B cell (primary cell): ENCODE measurements around the gene PRR4. TPM values are rescaled to one million over a fixed set of nuclear protein-coding genes. Genes with fewer than 3 reads are reported as not detected.

ENCODE experiments used
- ATAC-seq: fragments of 200-7000 bp; cut with Tn5 transposase; one replicate; pipeline ENCODE4 v1.10.0; 2021; ENCODE audit warnings: low read depth, mild to moderate bottlenecking, moderate number of reproducible peaks, moderate library complexity
- CTCF ChIA-PET: fragments of 350-600 bp; sonication (Branson Sonifier 250); formaldehyde crosslinking; loops from one replicate; lab custom pipeline; 2021; ENCODE audit warnings: antibody characterized with exemption, inconsistent platforms; lab: Charles Lee
- POLR2A ChIA-PET: fragments of 350-600 bp; sonication (Branson Sonifier 250); formaldehyde crosslinking; loops from one replicate; lab custom pipeline; 2021; ENCODE audit warnings: antibody characterized with exemption; lab: Charles Lee
- DNase-seq: peaks from one replicate; pipeline ENCODE4 v3.0.0; 2013
- H2AFZ ChIP-seq: 2 replicates; pipeline ENCODE4 v1.6.1; 2012; ENCODE audit warnings: mild to moderate bottlenecking, low read depth, low read length; ENCODE audit not compliant: insufficient read depth, poor library complexity, severe bottlenecking
- H3K27ac ChIP-seq, 2 donors: 1 replicate in 1 of 2; 2 replicates in 1 of 2; pipeline ENCODE4 v1.5.1; 2012 to 2013; ENCODE audit warnings: low read length in 2 of 2, mild to moderate bottlenecking in 2 of 2, moderate library complexity in 1 of 2
- H3K27me3 ChIP-seq, 4 experiments: fragments of 200-600 bp in 1 of 4; sonication (generic) in 1 of 4; replicated peaks in 1 of 4; 1 replicate in 2 of 4; 2 replicates in 2 of 4; pipeline versions ENCODE4 v1.6.1 to v1.7.0; 2013 to 2016; ENCODE audit warnings: low read length in 3 of 4, mild to moderate bottlenecking in 2 of 4, mixed read lengths in 1 of 4, moderate library complexity in 1 of 4; ENCODE audit not compliant: insufficient read depth in 4 of 4, control insufficient read depth in 3 of 4; ENCODE audit errors: control extremely low read depth in 1 of 4
- H3K36me3 ChIP-seq, 2 experiments: replicated peaks in 1 of 2; 1 replicate in 1 of 2; 2 replicates in 1 of 2; pipeline versions ENCODE4 v1.6.1 to v1.7.1; 2013; ENCODE audit warnings: low read length in 1 of 2; ENCODE audit not compliant: insufficient read depth in 2 of 2, control insufficient read depth in 1 of 2; ENCODE audit errors: control extremely low read depth in 1 of 2, extremely low read depth in 1 of 2
- H3K4me1 ChIP-seq, 2 donors: fragments of 200-600 bp in 1 of 2; sonication (generic) in 1 of 2; 1 replicate in 1 of 2; 2 replicates in 1 of 2; pipeline versions ENCODE4 v1.5.1 to v1.6.1; 2013 to 2017; ENCODE audit warnings: low read length in 2 of 2; ENCODE audit not compliant: control insufficient read depth in 2 of 2, insufficient read depth in 2 of 2
- H3K4me2 ChIP-seq: replicated peaks from 2 replicates; pipeline ENCODE3; 2012; ENCODE audit warnings: mild to moderate bottlenecking, low read depth, low read length; ENCODE audit not compliant: poor library complexity, severe bottlenecking
- H3K4me3 ChIP-seq, 5 experiments: fragments of 200-600 bp in 1 of 5; sonication (generic) in 1 of 5; 1 replicate in 3 of 5; 2 replicates in 2 of 5; pipeline versions ENCODE4 v1.5.1 to v1.7.0; 2011 to 2016; ENCODE audit warnings: low read length in 4 of 5, mild to moderate bottlenecking in 4 of 5, low read depth in 2 of 5, control low read depth in 1 of 5, moderate library complexity in 1 of 5; ENCODE audit not compliant: insufficient read depth in 1 of 5; ENCODE audit errors: control extremely low read depth in 1 of 5, extremely low read depth in 1 of 5
- H3K79me2 ChIP-seq: fragments of 200-600 bp; sonication (generic); one replicate; pipeline ENCODE4 v1.6.0; 2016; ENCODE audit warnings: low read length; ENCODE audit not compliant: control insufficient read depth, insufficient read depth
- H3K9ac ChIP-seq: fragments of 200-600 bp; sonication (generic); 2 replicates; pipeline ENCODE4 v1.6.1; 2017; ENCODE audit warnings: mild to moderate bottlenecking, low read length, moderate library complexity
- H3K9me3 ChIP-seq, 3 donors: one replicate each; pipeline versions ENCODE4 v1.6.1 to v1.7.1; 2013; ENCODE audit warnings: low read length in 2 of 3; ENCODE audit not compliant: control insufficient read depth in 2 of 3, insufficient read depth in 1 of 3; ENCODE audit errors: control extremely low read depth in 1 of 3
- H4K20me1 ChIP-seq: 2 replicates; pipeline ENCODE4 v1.6.0; 2012; ENCODE audit warnings: mild to moderate bottlenecking, low read length; ENCODE audit not compliant: insufficient read depth, control insufficient read depth, poor library complexity, severe bottlenecking
- H3K27ac Mint-ChIP-seq: one replicate; pipeline ENCODE4 v1.8.0; 2021; ENCODE audit warnings: mixed read lengths
- H3K27me3 Mint-ChIP-seq: one replicate; pipeline ENCODE4 v1.8.0; 2021; ENCODE audit warnings: mixed read lengths
- H3K4me1 Mint-ChIP-seq: one replicate; pipeline ENCODE4 v1.8.0; 2021; ENCODE audit warnings: mixed read lengths
- H3K4me3 Mint-ChIP-seq: one replicate; pipeline ENCODE4 v1.8.0; 2021; ENCODE audit warnings: mixed read lengths
- H3K9me3 Mint-ChIP-seq: one replicate; pipeline ENCODE4 v1.8.0; 2022; ENCODE audit warnings: mixed read lengths; ENCODE audit not compliant: insufficient read depth
- CTCF ChIP-seq: fragments of 200-600 bp; IDR thresholded peaks from one replicate; pipeline ENCODE4 v1.8.0; 2022; ENCODE audit warnings: antibody characterized with exemption, mild to moderate bottlenecking
- EZH2 ChIP-seq: IDR thresholded peaks from 2 replicates; pipeline ENCODE4 v1.6.1; 2012; ENCODE audit warnings: borderline replicate concordance, low read depth, mild to moderate bottlenecking, moderate library complexity, low read length; ENCODE audit not compliant: insufficient read depth, poor library complexity, severe bottlenecking
- WGBS: methylation state at CpG from one replicate; pipeline ENCODE4 v1.1.5; 2013; ENCODE audit warnings: missing lambda C conversion rate; ENCODE audit not compliant: insufficient coverage; 5-methylcytosine and 5-hydroxymethylcytosine counted together
- intact Hi-C: fragments of 100-400 bp; cut with micrococcal nuclease; formaldehyde crosslinking; loops from one replicate; pipeline ENCODE4 v1.10.0; 2022
- polyA plus RNA-seq: library from polyadenylated mRNA; depleted of rRNA; stranded (reverse); fragments of >200 nt; gene quantifications from 2 replicates; pipeline ENCODE4 v1.2.3, GENCODE V29; 2012
- total RNA-seq, 2 donors: library from RNA; stranded (reverse); fragments of 120-200 nt in 1 of 2; gene quantifications; 1 replicate in 1 of 2; 2 replicates in 1 of 2; pipeline versions ENCODE4 v1.2.3 to v1.2.4, GENCODE V29; 2013 to 2022

The PRR4 gene
- total and polyA plus RNA-seq, 2 donors (not counting 1 experiment from before 2014, with no cell fraction given), result 1.8 to 1.9 TPM

- no peak overlapping the region for H3K9ac ChIP-seq
- 100% methylated on average over 2 of the region's 2 CpGs for WGBS
- no peaks in the 10 kb centered on the region for H3K27me3 ChIP-seq
- Mint-ChIP-seq H3K4me1 (no peaks in the 10 kb centered on the region), H3K27me3 (no peaks in the 10 kb centered on the region), H3K9me3 (no peaks in the 10 kb centered on the region), H3K4me3 (no peak overlapping the region), H3K27ac (no peak overlapping the region)
- ATAC-seq (no peak), DNase-seq (no peak)
- no peak overlapping the region for H2AFZ ChIP-seq
- H3K36me3 ChIP-seq, result peaks cover 0 to 4% of the 10 kb centered on the region in 2 experiments
- no peaks in the 10 kb centered on the region for H3K4me1 ChIP-seq
- H3K4me3 ChIP-seq, result no peak overlapping the region
- H3K79me2 ChIP-seq, result no peaks in the 10 kb centered on the region
- H3K9me3 ChIP-seq, result no peaks in the 10 kb centered on the region
- no peak for TF ChIP-seq CTCF
- TF ChIP-seq EZH2, result no peak
- CTCF ChIA-PET, result no interaction called here
- no peaks in the 10 kb centered on the region for H4K20me1 ChIP-seq
- H3K27ac ChIP-seq, result no peak overlapping the region
- intact Hi-C loops, result no loop called here
- H3K4me2 ChIP-seq, result no peak overlapping the region
- POLR2A ChIA-PET, result no interaction called here
These were observed 42.7 kb upstream of the PRR4 start for GRCh38 chr12:10891937-10892336.

- Histone ChIP-seq H3K27ac (no peak overlapping the region), H3K4me3 (no peak overlapping the region), H4K20me1 (no peaks in the 10 kb centered on the region), H3K4me1 (no peaks in the 10 kb centered on the region), H3K36me3 (peaks cover 0 to 4% of the 10 kb centered on the region in 2 experiments), H3K9ac (no peak overlapping the region), H2AFZ (no peak overlapping the region), H3K79me2 (no peaks in the 10 kb centered on the region), H3K9me3 (no peaks in the 10 kb centered on the region), H3K4me2 (no peak overlapping the region), H3K27me3 (no peaks in the 10 kb centered on the region)
- CTCF ChIA-PET, result no interaction called here
- no peak for ATAC-seq
- Mint-ChIP-seq H3K27me3 (no peaks in the 10 kb centered on the region), H3K4me1 (no peaks in the 10 kb centered on the region), H3K27ac (no peak overlapping the region), H3K9me3 (no peaks in the 10 kb centered on the region), H3K4me3 (no peak overlapping the region)
- DNase-seq, result no peak
- POLR2A ChIA-PET, result no interaction called here
- intact Hi-C loops, result no loop called here
- no peak for TF ChIP-seq EZH2
- no peak for TF ChIP-seq CTCF
These were observed 40.0 kb upstream of the PRR4 start for GRCh38 chr12:10889226-10889625.
